ENCODE results near the gene YBX3.

GRCh38 chr12:10732066-10732465 lies 8.9 kb upstream of the YBX3 start:
- TF ChIP-seq CTCF (IDR thresholded peaks at IDR 0.05) (no peak), POLR2A (IDR thresholded peaks at IDR 0.05) (no peak)

Measured in Peyer's patch (tissue), 4 donors.